ENCODE results near the gene RNF8. TPM values are rescaled to one million over a fixed set of nuclear protein-coding genes. Genes with fewer than 3 reads are reported as not detected.

RNF8 gene
- total RNA-seq, 1 donor from 2014 or later, result 28.5 TPM

DNA sequence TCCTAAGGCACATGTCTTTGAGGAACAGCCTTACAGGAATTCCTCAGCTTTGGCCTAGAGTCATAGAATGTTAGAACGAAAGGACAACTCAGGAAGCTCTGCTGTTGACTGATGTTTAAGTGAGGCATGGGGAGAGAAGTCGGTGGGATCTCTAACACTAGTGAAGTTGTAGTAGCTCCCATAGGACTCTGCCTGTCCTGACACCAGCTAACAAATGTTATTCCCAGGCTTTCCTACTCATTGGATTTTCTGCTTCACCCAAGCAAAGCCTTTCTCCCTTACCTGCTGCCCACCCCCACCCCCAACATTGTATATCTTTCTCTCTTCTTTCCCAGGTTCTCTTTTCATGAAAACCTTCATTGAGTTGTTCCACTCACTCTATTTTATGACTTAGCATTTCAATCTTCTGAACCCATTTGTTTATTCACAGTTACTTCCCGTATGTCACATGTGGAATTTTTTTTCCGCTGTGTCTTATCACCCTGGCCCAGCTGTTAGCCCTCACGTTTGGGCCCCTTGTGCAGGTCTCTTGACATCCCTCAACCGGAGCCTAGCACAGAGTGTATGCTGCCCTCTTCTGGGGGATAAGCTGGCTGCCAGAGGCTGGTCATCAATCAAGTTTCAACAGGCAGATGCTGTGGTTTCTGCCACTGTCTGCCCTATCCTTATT, 39.2 kb upstream of the RNF8 start:
- Mint-ChIP-seq H3K9me3 (no peaks in the 10 kb centered on the region), H3K27ac (no peak overlapping the region), H3K27me3 (ENCODE audit: low read depth) (no peaks in the 10 kb centered on the region), H3K36me3 (ENCODE audit: low read depth) (peaks cover 18% of the 10 kb centered on the region), H3K4me1 (ENCODE audit: low read depth) (peaks cover 6% of the 10 kb centered on the region), H3K4me3 (ENCODE audit: low read depth) (no peak overlapping the region)
- intact Hi-C loops (cut with micrococcal nuclease), result loop anchor here (10.0 kb wide), 1 partner anchor 300 kb away; no protein-coding TSS in a partner anchor
- DNase-seq (ENCODE audit: low spot score), result peak; percentile 23

DNA sequence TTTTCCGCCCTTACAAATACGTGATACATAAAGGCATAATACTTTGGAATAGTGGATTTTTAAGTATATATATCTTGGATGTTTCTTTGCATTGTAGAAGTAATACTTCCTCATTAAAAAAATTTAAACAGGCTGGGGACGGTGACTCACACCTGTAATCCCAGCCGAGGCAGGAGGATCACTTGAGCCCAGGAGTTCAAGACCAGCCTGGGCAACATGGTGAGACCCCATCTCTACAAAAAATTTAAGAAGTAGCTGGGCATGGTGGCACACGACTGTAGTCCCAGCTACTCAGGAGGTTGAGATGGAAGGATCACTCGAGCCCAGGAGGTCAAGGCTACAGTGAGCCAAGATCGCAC, 38.6 kb upstream of the RNF8 start:
- Mint-ChIP-seq H3K4me1 (ENCODE audit: low read depth) (peaks cover 6% of the 10 kb centered on the region), H3K4me3 (ENCODE audit: low read depth) (no peak overlapping the region), H3K27me3 (ENCODE audit: low read depth) (no peaks in the 10 kb centered on the region), H3K9me3 (no peaks in the 10 kb centered on the region), H3K36me3 (ENCODE audit: low read depth) (peaks cover 22% of the 10 kb centered on the region), H3K27ac (no peak overlapping the region)
- intact Hi-C loops (cut with micrococcal nuclease), result loop anchor here (10.0 kb wide), 1 partner anchor 300 kb away; no protein-coding TSS in a partner anchor
- no peak for DNase-seq (ENCODE audit: low spot score)

DNA sequence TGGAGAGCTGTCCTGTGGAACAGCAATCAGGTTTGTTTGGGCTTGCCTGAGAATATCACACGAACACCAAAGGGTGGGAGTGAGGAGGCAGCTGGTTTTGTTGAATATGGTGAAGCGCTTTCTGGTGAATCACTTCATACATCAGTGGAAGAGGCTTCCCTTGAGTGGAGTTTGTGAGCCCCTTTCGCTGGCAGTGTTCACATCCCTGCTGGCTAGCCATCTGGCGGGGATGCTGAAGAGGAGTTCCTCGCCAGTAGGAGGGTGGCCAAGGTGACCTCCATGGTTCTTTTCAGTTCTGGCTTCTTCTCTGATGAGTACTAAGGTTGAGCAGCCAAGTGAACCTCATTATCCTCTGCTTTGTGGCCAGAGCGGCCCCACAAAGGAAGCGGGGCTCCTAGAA, 37.7 kb upstream of the RNF8 start:
- DNase-seq (ENCODE audit: low spot score), result no peak
- Mint-ChIP-seq H3K27me3 (ENCODE audit: low read depth) (no peaks in the 10 kb centered on the region), H3K9me3 (no peaks in the 10 kb centered on the region), H3K4me1 (ENCODE audit: low read depth) (peaks cover 4% of the 10 kb centered on the region), H3K36me3 (ENCODE audit: low read depth) (peaks cover 25% of the 10 kb centered on the region), H3K4me3 (ENCODE audit: low read depth) (no peak overlapping the region), H3K27ac (no peak overlapping the region)
- intact Hi-C loops (cut with micrococcal nuclease), result loop anchor here (10.0 kb wide), 1 partner anchor 301 kb away; no protein-coding TSS in a partner anchor

DNA sequence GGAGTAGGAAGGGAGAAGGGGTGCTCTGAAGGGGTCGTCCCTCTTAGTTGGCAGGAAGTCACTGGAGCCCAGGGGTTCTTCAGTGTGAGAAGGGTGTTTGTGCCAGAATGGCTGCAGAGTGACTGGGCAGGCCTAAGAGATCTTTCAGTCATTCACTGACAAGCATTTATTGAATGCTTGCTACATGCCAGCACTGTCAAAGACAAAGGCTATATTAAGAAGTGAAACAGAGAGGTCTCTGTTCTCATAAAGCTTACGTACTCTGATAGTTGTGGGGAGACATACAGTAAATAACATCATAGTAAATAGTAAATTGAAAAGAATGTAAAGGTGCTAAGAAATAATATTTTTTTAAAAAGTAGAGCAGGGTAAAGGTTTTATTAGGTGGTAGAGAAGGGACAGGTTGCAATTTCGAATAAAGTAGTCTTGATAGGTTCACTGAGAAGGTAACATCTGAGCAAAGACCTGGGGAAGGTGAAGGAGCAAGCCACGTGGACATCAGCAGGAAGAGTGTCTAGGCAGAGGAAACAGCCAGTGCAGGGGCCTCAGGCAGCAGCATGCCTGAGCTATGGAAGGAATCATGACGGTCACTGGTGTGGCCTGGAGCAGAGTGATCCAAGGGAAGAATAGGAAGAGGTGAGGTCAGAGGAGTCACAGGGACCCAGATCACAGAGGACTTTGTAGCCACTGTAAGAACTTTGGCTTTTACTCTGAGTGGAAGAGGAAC, 36.3 kb upstream of the RNF8 start:
- H3K27ac Mint-ChIP-seq, result no peak overlapping the region
- no peak for DNase-seq (ENCODE audit: low spot score)
- intact Hi-C loops (cut with micrococcal nuclease), result loop anchor here (10.0 kb wide), 1 partner anchor 303 kb away; no protein-coding TSS in a partner anchor
- peaks cover 5% of the 10 kb centered on the region for H3K4me1 Mint-ChIP-seq (ENCODE audit: low read depth)
- no peaks in the 10 kb centered on the region for H3K27me3 Mint-ChIP-seq (ENCODE audit: low read depth)
- no peak overlapping the region for H3K4me3 Mint-ChIP-seq (ENCODE audit: low read depth)
- no peaks in the 10 kb centered on the region for H3K9me3 Mint-ChIP-seq
- H3K36me3 Mint-ChIP-seq (ENCODE audit: low read depth), result peaks cover 37% of the 10 kb centered on the region

DNA sequence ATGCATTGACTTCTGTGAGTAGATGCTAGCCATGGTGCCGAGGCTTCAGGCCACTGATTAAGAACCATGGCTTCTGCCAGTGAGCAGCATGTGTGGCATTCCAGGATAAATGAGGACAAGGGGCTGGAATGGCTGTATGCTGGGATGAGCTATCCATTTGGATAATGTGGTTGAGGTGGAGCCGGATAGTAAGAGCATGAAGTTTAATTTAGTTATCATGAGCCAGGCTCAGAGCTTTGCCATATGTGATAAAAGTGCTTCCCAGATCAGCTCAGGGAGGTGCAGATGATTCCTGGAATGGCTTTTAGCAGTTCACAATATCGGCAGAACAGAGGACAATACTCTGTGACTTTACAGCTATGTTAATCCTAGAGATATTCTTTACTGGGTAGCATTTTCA, 34.6 kb upstream of the RNF8 start:
- no peak overlapping the region for H3K27ac Mint-ChIP-seq
- intact Hi-C loops (cut with micrococcal nuclease), result loop anchor here (10.0 kb wide), 1 partner anchor 304 kb away; no protein-coding TSS in a partner anchor
- H3K4me3 Mint-ChIP-seq (ENCODE audit: low read depth), result no peak overlapping the region
- H3K4me1 Mint-ChIP-seq (ENCODE audit: low read depth), result peaks cover 11% of the 10 kb centered on the region
- no peak for DNase-seq (ENCODE audit: low spot score)
- no peaks in the 10 kb centered on the region for H3K27me3 Mint-ChIP-seq (ENCODE audit: low read depth)
- no peaks in the 10 kb centered on the region for H3K9me3 Mint-ChIP-seq
- H3K36me3 Mint-ChIP-seq (ENCODE audit: low read depth), result peaks cover 29% of the 10 kb centered on the region

DNA sequence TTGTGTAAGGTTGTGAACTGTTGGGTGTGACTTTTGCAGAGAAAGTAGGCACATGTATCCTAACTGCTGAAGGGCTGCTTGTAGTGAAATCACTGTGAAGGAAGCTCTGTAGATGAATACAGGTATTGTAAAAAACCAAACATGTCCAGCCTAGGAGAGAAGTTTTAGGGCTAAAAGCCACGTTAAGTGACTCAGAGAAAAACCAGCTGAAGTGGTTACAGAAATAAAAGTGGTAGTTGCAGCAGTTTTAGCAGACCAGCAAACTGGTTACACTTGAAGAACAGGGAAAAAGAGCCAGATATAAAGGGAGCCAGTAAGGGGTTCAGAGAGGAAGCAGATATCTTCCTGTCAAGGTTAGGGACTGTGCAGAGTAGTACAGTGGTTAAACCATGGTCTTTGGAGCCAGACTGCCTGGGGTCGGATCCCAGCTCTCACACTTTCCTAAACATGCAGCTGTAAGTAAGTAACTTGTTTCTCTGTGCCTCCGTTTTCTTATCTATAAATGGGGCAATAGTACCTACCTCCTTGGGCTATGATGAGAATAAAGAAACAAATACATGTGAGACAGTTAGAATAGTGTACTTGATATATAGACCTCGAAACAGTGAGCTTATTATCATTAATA, 33.8 kb upstream of the RNF8 start:
- Mint-ChIP-seq H3K9me3 (no peaks in the 10 kb centered on the region), H3K27ac (no peak overlapping the region)
- intact Hi-C loops (cut with micrococcal nuclease), result loop anchor here (10.0 kb wide), 1 partner anchor 305 kb away; no protein-coding TSS in a partner anchor

DNA sequence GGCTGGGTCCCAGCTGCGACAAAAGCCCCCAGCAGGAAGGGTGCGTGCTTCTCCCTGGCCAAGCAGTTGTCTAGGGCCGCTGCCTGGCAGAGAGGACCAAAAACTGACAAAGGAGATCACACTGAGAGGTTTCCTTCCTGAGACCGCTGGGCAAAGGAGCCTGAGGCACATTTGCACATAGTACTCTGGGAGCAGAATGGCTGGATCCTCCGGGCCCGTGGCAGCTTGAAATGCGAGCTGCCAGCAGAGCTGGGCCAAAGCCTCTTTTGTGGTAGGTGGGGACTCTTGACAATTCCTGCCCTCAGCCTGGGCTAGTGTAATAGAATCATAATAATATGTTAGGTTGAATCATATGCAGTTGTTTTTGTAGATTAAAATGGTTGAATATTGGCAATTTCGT, 33.1 kb upstream of the RNF8 start:
- intact Hi-C loops (cut with micrococcal nuclease), result no loop called here
- Mint-ChIP-seq H3K27me3 (ENCODE audit: low read depth) (no peaks in the 10 kb centered on the region), H3K4me1 (ENCODE audit: low read depth) (peaks cover 10% of the 10 kb centered on the region), H3K36me3 (ENCODE audit: low read depth) (peaks cover 28% of the 10 kb centered on the region), H3K9me3 (no peaks in the 10 kb centered on the region), H3K27ac (no peak overlapping the region), H3K4me3 (ENCODE audit: low read depth) (no peak overlapping the region)
- no peak for DNase-seq (ENCODE audit: low spot score)

More for the DNA sequence above, 33.8 kb upstream of the RNF8 start:
- Mint-ChIP-seq H3K4me3 (ENCODE audit: low read depth) (no peak overlapping the region), H3K27me3 (ENCODE audit: low read depth) (no peaks in the 10 kb centered on the region), H3K36me3 (ENCODE audit: low read depth) (peaks cover 26% of the 10 kb centered on the region), H3K4me1 (ENCODE audit: low read depth) (peaks cover 10% of the 10 kb centered on the region)
- DNase-seq (ENCODE audit: low spot score), result no peak

DNA sequence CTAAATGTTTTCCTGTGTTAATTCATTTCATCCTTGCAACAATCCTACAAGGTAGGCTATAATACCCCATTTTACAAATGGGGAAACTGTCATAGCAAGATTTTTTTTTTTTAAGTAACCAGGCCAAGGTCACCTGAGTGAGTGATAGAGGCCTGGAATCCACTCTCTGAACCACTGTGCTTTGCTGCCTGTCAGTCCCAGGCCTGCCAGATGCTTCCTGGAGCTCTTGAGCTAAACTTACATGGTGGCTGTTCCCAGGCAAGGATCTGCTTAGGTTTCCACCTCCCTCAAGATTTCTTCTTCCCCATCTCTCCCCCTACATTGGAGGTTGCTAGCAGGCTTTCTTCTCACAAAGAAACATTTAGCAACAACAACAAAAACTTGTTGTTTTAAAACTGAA, 32.7 kb upstream of the RNF8 start:
- Mint-ChIP-seq H3K27ac (no peak overlapping the region), H3K4me3 (ENCODE audit: low read depth) (no peak overlapping the region), H3K4me1 (ENCODE audit: low read depth) (peaks cover 13% of the 10 kb centered on the region), H3K36me3 (ENCODE audit: low read depth) (peaks cover 28% of the 10 kb centered on the region), H3K9me3 (no peaks in the 10 kb centered on the region), H3K27me3 (ENCODE audit: low read depth) (no peaks in the 10 kb centered on the region)
- intact Hi-C loops (cut with micrococcal nuclease), result no loop called here
- DNase-seq (ENCODE audit: low spot score), result no peak

DNA sequence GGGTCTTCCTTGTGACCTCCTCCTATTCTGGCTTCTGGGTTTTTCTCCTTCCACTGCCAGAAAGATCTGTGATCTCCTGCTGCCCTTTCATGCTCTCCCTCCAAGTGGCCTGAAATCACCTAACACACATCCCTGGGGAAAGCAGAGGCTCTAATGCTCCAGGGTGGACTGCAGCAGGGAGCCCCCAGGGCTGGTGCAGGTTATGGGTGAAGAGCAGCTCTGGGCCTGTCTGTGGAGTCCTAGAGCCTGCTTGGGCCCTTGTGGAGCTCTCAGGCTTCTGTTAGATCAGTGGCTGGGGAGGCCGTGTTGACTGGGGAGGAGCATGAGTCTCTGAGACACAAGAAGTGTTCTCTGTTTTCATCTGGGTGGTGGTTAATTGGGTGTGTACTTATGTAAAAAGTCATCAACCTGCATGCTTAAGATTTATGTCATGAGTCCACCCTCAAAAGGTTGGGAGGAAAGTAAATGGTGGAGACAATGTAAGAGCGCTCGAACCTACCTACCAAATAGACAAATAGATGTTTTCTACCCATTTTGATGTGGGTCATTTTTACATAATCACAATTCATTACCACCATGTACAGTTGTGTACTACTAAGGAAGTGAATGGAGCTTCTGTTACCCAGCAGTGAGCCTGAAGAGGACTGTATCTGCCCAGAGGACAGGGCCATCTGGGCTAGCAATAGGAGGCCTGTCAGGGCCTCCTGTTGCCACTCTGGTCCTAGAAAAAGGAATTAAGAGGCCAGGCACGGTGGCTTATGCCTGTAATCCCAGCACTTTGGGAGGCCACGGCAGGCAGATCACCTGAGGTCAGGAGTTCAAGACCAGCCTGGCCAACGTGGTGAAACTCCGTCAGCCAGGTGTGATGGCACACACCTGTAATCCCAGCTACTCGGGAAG, 32.0 kb upstream of the RNF8 start:
- H3K27ac Mint-ChIP-seq, result peak overlapping the region; percentile 33
- DNase-seq (ENCODE audit: low spot score), result no peak
- no peaks in the 10 kb centered on the region for H3K9me3 Mint-ChIP-seq
- H3K4me1 Mint-ChIP-seq (ENCODE audit: low read depth), result peaks cover 13% of the 10 kb centered on the region
- no peaks in the 10 kb centered on the region for H3K27me3 Mint-ChIP-seq (ENCODE audit: low read depth)
- no peak overlapping the region for H3K4me3 Mint-ChIP-seq (ENCODE audit: low read depth)
- peaks cover 28% of the 10 kb centered on the region for H3K36me3 Mint-ChIP-seq (ENCODE audit: low read depth)
- intact Hi-C loops (cut with micrococcal nuclease), result no loop called here

DNA sequence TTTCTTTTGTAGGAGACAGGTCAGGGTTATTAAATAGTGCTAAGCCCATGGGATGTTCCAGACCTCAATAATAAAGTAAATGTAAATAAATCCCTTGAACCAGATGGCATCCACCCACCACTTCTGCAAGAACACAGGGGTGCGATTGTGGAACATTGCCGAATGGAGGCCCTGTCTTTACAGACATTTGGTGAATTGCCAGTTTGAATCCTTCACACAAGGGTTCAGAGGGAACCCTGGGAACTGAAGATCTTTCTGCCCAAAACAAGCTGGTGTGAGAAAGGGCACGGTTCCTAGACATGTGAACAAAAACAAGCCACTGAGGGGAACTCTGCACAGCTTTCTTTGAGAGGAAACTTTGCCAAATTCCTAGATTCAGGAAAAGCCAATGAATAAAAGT, 30.2 kb upstream of the RNF8 start:
- H3K27me3 Mint-ChIP-seq (ENCODE audit: low read depth), result no peaks in the 10 kb centered on the region
- H3K27ac Mint-ChIP-seq, result no peak overlapping the region
- peaks cover 13% of the 10 kb centered on the region for H3K4me1 Mint-ChIP-seq (ENCODE audit: low read depth)
- H3K4me3 Mint-ChIP-seq (ENCODE audit: low read depth), result no peak overlapping the region
- DNase-seq (ENCODE audit: low spot score), result no peak
- peaks cover 31% of the 10 kb centered on the region for H3K36me3 Mint-ChIP-seq (ENCODE audit: low read depth)
- intact Hi-C loops (cut with micrococcal nuclease), result no loop called here
- no peaks in the 10 kb centered on the region for H3K9me3 Mint-ChIP-seq

DNA sequence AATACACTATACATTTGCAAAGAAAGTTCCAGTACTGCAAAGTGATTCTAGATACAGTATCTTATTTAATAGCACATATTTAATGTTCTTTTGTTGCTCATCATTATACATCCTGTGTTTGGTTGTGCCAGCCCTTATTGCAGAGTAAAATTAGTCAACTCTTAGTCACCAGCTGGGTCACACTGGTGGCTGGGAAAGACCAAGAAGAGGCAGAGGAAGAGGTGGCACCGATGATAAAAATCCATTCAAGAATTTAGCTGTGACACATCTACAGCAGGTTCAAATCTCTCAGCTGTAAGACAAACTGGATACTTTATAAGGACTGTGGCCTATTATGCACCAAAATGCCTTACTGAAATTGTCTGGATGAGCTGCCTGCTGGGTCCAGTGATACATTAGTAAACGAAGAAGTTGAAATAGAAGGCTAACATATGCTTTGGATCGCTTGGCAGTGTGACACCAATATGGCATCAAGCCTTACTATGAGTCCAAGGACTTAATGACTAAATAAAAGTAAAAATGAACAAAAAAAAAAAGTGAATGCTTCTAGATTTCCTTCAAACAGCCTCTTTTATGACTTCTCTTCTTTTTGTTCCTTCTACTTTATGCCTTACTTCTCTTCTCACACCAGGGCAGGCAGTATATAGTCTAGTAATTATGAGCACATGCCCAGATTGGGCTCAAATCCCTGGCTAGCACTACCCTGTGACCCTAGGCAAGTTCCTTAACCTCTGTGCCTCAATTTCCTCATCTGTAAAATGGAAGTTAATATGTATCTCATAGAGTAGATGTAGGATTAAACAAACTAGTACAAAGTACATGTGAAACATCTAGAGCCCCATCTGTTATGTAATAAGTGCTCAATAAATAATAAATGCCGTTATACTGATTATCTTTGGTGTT, 29.4 kb upstream of the RNF8 start:
- Mint-ChIP-seq H3K27ac (peak overlapping the region; percentile 12), H3K4me3 (ENCODE audit: low read depth) (no peak overlapping the region), H3K9me3 (no peaks in the 10 kb centered on the region), H3K27me3 (ENCODE audit: low read depth) (no peaks in the 10 kb centered on the region), H3K4me1 (ENCODE audit: low read depth) (peaks cover 13% of the 10 kb centered on the region), H3K36me3 (ENCODE audit: low read depth) (peaks cover 31% of the 10 kb centered on the region)
- intact Hi-C loops (cut with micrococcal nuclease), result loop anchor here (1.0 to 5.0 kb wide), 4 partner anchors 28 to 368 kb away; partner anchors contain the start of gene RNF8
- DNase-seq (ENCODE audit: low spot score), result no peak

All from activated T-helper 2 cell treated with anti-CD3 and anti-CD28 coated beads, Interferon-gamma antibody, Interleukin-2, Interleukin-4, amounts not matched to agents 10 μg/mL and 5 μg/mL and 100 μg/mL, durations not matched to agents 14 hours and 24 hours and 36 hours (primary cell).